H1 (cell line): ENCODE measurements around the gene RBM15.

ENCODE experiments used
- ASH2L ChIP-seq: fragments of 200-600, 300-600 bp; sonication (generic); IDR thresholded peaks from one replicate; pipeline ENCODE4 v1.7.1; 2017; ENCODE audit warnings: low read length
- CEBPB ChIP-seq: IDR thresholded peaks from 2 replicates; pipeline ENCODE4 v1.6.1; 2012; ENCODE audit warnings: low read depth, low read length
- CTCF ChIP-seq, 3 experiments: IDR thresholded peaks; 1 replicate in 2 of 3; 2 replicates in 1 of 3; pipeline versions ENCODE4 v1.5.1 to v1.6.1; 2011; ENCODE audit warnings: low read length in 3 of 3, mild to moderate bottlenecking in 3 of 3, inconsistent platforms in 2 of 3, low read depth in 1 of 3, moderate library complexity in 1 of 3; ENCODE audit not compliant: insufficient read depth in 1 of 3; ENCODE audit errors: control extremely low read depth in 1 of 3
- EP300 ChIP-seq, 2 experiments: IDR thresholded peaks; 1 replicate in 1 of 2; 2 replicates in 1 of 2; pipeline ENCODE4 v1.6.1; 2011 to 2012; ENCODE audit warnings: low read depth in 2 of 2, low read length in 2 of 2, mild to moderate bottlenecking in 2 of 2, borderline replicate concordance in 1 of 2, inconsistent platforms in 1 of 2, moderate library complexity in 1 of 2
- EZH2 ChIP-seq: fragments of 200-600 bp; sonication (generic); IDR thresholded peaks from 2 replicates; pipeline ENCODE4 v1.7.1; 2012; ENCODE audit warnings: low read depth, mild to moderate bottlenecking, moderate library complexity, low read length, inconsistent platforms; ENCODE audit not compliant: severe bottlenecking
- POLR2AphosphoS5 ChIP-seq: IDR thresholded peaks from 2 replicates; pipeline ENCODE4 v1.6.1; 2011; ENCODE audit warnings: low read depth, low read length
- TF ChIP-seq, protein P1 (sequence below): IDR thresholded peaks from 2 replicates; pipeline ENCODE4 v1.6.1; 2011; ENCODE audit warnings: low read length, improper control_type of control experiment

DNA sequence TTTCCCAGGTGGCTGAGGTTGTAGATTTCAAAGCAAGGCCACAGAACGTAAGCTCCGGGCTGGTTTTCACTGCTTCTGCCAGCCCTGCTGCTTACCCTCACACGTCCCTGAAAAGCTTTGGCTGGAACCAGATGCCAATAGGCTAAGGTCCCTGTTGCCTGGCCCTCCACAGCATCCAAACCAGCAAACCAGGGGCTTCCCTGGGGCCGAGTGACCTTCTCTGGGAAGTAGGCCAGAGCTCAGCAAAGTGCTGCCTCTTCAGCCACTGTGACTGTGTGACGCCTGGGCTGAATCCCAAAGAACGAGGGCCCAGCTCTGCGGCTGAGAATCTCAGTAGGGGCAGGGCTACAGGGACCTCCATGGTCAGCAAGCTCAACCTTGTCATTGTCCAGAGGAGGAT lies 28.9 kb upstream of the RBM15 start:
- TF ChIP-seq CTCF (IDR thresholded peaks at IDR 0.05; ENCODE audit: control extremely low read depth in 1 of 3, insufficient read depth in 1 of 3, low read depth in 1 of 3, low read length in 3 of 3) (no peak), EP300 (IDR thresholded peaks at IDR 0.05; ENCODE audit: borderline replicate concordance in 1 of 2, low read depth in 2 of 2, low read length in 2 of 2) (no peak), ASH2L (no peak), POLR2AphosphoS5 (no peak), CEBPB (no peak), EZH2 (no peak)
- TF ChIP-seq, protein P1, sequence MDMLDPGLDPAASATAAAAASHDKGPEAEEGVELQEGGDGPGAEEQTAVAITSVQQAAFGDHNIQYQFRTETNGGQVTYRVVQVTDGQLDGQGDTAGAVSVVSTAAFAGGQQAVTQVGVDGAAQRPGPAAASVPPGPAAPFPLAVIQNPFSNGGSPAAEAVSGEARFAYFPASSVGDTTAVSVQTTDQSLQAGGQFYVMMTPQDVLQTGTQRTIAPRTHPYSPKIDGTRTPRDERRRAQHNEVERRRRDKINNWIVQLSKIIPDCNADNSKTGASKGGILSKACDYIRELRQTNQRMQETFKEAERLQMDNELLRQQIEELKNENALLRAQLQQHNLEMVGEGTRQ, result no peak
